ENCODE measurements around the gene AUNIP. TPM values are rescaled to one million over a fixed set of nuclear protein-coding genes. Genes with fewer than 3 reads are reported as not detected.

Gene AUNIP, protein sequence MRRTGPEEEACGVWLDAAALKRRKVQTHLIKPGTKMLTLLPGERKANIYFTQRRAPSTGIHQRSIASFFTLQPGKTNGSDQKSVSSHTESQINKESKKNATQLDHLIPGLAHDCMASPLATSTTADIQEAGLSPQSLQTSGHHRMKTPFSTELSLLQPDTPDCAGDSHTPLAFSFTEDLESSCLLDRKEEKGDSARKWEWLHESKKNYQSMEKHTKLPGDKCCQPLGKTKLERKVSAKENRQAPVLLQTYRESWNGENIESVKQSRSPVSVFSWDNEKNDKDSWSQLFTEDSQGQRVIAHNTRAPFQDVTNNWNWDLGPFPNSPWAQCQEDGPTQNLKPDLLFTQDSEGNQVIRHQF
- total RNA-seq, result 1.3 TPM

DNA sequence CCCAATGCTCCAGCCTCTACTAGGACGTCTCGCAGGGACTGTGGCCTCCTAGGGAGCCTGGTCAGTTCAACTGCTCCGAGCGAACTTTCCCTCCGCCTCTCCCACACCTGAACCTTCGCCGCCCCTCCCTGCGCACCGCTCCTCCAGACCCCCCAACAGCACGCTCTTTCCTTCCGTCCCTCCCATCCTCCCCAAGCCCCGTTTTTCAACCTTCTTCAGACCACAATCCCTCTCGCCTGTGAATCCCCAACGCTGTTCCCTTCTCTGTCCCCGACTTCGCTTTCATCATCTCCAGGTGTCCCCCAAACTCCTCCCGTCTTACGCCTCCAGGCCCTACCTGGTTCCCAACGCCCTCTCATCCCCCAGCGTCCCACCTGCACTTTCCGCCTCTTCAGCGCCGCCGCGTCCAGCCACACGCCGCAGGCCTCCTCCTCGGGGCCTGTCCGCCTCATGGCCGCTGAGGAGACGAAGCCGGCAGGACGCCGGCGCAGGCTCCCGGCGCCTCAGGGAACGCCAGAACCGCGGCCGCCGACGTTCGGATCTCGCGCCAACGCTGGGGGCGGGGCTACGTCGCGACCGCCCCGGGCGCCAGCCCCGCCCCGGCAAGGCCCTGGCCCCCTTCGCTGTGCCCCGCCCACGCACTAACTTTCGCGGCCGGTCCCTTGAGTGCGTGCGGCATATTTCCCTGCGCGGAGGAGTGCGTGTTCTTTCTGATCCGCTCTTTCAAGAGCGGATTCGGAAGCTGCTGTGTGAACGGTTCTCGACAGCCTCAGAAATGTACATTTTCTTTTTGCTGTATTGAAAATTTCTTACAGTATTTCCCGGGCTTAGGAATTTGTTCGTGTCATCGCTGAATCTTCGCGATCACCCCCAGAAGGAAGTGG is at the start of gene AUNIP:
TSS of gene AUNIP (minus strand) at position 552 of the 884 bp plus-strand sequence. CDS start at position 452, 100 bp downstream.
- DNase-seq (ENCODE audit: low read depth in 2 of 3, low spot score in 2 of 3), result peak; percentile 77 to 92 (median 89)

DNA sequence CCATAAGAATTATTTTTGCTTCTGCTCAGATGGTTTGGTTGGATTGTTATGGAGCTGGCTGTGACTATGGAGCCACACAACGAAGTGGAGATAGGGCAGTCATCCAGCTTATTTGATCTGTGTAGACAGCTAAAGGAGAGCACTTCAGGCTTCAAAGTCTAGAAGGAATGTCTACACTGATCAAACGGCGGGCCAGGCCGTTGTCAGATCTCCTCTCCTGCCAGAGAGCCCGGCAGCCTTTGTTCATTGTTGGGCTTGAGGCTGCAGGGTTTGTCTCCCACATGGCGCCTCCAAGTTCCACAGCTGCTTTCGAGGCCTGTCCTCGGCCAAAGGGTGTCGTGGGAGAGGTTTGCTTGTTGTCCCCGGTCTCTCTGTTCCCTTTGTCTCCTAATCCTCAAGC is 49.8 kb upstream of the AUNIP start:
- DNase-seq (ENCODE audit: low read depth in 2 of 3, low spot score in 2 of 3), result no peak

DNA sequence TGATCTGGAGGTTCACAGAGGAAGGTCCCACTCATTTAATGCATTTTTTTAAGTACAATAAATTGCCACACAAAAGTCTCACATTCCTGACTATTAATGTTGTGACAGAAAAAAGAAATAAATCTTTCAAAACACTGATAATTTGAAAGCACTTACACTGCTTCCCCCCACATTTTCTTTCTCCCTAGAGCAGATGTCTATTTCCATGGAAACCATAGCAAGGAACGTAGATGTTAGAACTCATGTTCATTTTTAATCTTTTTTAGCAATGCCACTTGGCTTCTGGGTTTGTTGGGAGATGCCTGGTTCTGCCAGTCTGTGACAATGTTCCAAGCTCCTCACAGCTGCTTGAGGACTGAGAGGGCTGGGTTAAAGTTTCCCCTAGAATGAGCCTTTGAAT is 48.9 kb upstream of the AUNIP start:
- DNase-seq (ENCODE audit: low read depth in 2 of 3, low spot score in 2 of 3), result no peak

DNA sequence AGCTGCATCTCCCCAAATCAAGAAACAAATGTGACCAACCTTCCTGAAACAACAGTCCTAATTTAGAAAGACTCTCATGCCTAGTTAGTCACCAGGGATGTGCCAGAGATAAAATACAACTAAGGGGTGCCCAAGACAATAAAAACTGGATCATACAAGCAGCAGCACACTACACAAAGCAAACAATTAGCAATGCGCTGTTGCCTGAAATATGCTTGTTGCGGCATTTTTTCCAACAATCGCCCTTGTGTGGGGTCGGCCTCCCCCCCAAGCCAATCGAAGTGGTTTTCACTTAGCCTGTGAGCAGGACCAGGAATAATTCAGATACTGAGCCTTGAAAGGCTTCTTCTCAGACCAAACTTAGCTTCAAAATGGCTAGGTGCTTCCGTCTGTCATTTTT is 48.3 kb upstream of the AUNIP start:
- DNase-seq (ENCODE audit: low read depth in 2 of 3, low spot score in 2 of 3), result no peak

DNA sequence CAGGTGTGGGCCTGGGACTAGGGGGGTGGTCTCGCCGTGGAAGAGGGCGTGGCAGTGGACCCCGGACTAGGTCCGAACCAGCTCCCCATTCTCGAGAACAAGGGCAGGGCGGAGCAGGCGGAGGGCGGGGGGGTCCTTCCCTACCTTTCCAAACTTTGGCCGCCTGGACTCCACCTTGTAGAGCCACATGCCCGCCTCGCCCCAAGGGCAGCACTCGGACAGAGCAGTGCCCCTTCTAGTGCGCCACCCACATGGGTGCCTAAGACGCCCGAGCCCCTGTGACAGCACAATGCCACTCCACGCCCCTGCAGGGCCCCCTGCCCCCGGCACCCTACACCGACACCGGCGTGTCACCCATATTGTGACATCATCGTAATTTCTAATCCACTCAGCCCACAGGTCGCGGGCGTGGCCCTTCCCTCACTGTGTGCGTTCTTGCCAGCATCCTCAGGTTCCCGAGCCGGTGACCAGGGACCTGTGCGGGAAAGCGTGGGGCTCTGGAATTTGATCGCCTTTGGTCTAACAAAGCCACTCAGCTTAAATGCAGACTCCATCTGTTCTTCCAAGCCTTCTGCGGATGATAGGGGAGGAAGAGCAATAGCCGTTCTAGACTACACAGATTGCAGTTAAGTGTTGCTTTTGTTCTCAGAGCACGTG is 47.5 kb upstream of the AUNIP start:
- peak in 2 of 3 donors; percentile 12 to 37 for DNase-seq (ENCODE audit: low read depth in 2 of 3, low spot score in 2 of 3)

DNA sequence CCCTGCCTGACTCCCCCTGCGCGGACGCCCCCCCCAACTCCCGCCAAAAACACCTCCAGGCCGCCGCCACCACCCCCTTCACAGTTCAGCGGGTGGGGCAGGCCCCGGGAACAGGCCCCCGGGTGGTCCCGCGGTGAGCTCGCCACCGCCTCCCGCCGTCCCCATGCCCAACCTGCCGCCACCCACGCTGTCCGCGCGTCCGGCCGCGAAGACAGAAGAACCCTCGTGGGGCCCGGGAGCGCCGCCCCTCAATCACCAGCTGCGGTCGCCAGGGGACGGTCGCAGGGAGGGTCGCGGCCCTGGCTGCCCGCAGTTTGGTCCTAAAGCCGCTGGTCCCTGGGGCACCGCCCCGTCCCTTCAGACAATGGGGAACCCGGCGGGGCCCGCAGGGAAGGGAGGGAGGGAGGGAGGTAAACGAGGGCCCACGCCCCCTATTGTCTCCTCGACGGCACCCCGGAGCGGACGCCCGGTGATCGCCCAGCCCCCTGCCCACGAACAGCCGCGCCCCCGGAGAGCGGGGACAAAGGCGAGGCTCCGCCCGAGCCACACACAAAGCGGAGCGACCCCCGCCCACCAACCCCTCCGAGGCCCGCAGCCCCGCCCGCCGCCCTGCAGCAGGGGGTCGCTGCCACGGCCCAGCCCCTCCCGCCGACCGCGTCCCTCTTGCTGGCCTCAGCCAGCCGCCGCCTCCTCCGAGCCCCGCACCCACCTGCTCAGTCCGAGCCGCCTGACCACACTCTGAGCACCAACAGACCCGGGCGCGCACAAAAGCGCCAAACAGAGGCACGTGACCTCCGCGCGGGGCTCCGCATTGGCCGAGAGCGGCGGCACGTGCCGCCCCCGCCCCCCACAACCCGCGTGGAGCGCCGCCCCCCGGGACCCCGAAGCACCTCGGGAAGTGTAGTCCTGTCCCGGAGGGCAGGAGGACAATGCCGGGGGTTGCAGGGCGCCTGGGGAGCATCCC is 46.7 kb upstream of the AUNIP start, which contains the start of gene STMN1:
TSS of gene STMN1 (minus strand) at position 740 of the 964 bp plus-strand sequence. CDS start 1,743 bp downstream, outside the sequence.
- peak; percentile 70 to 93 (median 91) for DNase-seq (ENCODE audit: low read depth in 2 of 3, low spot score in 2 of 3)

DNA sequence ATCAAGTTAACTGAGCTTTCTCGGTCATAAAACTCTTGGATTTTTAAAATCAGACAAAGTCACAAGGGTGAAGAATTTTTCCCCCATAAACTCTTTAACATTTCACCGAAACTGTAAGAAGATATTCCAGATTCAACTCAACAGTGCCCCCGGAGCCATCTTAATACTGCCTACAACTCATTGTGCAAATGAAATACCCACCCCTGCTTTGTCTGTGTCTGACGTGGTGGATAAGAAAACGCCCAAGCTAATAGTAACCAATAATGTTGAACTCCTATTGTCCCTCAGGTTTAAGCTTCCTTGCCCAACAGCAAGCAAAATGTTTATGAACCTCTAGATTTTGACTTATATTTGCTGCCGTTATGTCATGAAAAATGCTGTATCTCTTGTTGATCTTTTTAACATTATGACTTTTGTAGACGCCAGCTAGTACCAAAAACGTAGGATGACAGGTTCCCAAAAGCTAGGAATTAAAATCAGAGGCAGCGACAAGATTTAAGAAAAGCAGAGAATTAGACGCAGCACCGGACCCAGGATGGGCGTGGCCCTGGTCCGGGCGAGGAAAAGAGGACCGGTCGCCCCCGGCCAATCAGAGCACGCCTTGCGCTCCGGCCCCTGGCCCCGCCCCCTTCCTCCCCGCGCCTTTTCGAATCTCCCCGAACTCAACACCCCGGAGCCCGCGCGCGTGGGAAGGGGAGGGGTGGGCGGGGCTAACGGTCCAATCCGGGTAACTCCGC is 45.9 kb upstream of the AUNIP start:
- peak; percentile 61 to 91 (median 88) for DNase-seq (ENCODE audit: low read depth in 2 of 3, low spot score in 2 of 3)

DNA sequence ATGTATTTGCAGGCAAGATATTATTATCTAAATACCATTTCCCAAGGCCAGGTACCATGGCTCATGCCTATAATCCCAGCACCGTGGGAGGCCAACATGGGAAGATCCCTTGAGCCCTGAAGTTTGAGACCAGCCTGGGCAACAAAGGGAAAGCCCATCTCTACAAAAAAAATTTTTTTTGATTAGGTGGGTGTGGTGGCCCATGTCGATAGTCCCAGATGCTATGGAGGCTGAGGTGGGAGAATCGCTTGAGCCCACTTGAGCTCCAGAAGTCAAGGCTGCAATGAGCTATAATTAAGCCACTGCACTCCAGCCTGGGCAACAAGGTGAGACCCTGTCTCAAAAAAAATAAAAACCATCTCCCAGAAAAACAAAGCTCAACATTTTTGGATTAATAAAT is 44.7 kb upstream of the AUNIP start:
- no peak for DNase-seq (ENCODE audit: low read depth in 2 of 3, low spot score in 2 of 3)

DNA sequence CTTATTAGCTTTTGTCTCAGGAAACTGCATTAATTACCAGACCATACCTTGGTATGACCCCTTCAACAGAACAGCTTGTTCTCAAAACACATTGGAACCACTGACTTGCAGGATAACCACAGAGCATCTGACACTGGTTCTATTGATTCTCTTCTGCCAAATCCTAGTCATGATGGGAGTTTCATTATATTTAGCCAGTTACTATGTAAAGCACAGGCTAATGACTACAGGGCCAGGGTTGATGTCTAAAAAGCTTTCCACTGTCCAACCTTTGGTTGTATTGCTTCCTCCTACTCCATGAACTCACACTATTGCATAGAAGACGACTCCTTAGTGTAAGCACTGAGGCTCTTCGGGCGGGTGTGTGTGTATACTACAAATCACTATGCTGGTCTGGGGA is 43.2 kb upstream of the AUNIP start:
- DNase-seq (ENCODE audit: low read depth in 2 of 3, low spot score in 2 of 3), result no peak

DNA sequence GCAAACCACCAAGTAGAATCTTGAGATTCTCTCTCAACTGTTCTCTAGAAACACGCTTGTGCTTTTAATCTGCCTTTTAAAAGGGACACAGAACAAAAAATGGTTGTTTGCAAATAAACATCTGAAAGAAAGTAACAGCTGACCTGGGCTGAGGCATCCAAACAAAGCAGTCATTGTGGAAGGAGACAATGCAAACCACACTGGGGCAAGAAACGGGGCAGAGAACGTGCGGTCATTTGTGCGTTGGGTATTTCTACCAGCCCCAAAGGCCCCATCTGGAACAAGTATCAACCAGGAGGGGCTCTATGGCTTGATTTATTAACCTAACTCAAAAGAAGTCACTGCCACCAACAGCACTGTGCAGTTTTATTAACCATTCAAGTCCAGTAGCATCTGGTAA is 41.0 kb upstream of the AUNIP start:
- no peak for DNase-seq (ENCODE audit: low read depth in 2 of 3, low spot score in 2 of 3)

DNA sequence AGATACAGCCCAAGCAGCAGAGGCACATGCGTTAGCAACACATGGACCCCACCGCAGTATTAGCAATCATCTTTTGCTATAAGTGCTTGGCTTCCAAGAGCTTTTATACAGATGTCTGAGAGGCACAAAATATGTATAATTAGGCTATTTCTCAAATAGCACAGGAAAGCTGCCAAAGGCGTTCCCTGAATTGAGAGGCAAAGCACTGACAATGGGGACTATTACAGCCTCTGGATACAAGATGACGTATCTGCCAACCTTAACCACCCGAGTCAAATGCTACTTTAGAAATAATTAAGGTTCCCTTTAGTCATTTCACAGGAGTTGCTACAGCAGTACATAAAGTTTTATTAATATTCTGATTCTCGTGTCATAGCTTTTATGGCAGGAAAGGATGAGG is 40.5 kb upstream of the AUNIP start:
- DNase-seq (ENCODE audit: low read depth in 2 of 3, low spot score in 2 of 3), result no peak

DNA sequence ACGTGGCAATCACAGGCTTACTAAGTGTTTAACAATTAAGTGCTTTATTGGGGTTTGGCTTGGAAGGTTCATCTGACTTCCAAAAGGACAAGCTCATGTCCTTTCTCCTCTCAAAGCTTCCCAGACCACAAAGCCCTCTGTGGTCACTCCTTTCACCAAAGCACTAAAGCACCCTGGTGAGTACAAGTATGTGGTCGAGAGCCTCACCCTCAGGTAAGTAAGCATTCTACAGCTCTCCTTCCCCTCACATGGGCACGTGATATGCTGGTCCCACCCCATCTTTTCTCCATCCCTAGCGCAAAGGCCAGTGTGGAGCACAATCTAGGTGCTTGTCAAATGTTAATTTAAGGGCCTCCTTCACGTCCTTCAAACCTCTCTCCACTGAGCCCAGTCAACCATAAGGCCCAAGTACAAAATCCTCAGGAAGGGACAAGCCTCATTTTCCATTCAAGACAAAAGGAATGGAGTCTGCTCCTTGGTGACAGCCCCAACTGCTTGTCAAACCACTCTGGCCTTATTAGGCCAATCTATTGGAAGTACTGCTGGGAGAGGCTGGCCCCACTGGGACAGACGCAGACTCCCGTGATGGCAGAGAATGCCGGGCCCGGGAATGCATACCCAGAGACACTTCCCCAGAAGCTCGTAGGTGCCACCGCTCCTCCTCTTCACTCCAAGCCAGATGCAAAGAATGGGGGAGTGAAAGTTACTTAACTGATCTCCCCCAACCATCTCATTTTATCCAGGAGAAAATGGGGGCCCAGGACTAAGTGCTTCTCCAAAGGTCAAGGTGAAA is 39.2 kb upstream of the AUNIP start:
- DNase-seq (ENCODE audit: low read depth in 2 of 3, low spot score in 2 of 3), result no peak

DNA sequence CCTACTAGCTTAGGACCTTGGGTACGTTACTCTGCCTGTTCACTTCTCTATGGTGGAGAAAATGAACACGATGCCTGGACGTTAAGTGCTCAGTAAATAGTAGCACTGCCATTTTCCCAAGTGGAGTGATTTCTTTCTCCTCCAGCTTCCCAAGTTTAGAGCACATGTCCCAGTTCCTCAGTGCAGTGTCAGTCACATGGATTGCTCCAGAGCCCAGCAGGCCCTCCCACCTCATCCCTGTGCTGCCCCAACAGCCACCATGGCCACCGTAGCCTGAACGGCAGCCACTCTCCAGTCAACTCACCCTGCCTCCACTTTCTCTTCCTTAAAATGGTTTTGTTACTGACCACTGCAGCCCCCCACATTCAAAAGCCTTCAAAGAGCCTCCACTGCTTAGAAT is 38.5 kb upstream of the AUNIP start:
- DNase-seq (ENCODE audit: low read depth in 2 of 3, low spot score in 2 of 3), result no peak

DNA sequence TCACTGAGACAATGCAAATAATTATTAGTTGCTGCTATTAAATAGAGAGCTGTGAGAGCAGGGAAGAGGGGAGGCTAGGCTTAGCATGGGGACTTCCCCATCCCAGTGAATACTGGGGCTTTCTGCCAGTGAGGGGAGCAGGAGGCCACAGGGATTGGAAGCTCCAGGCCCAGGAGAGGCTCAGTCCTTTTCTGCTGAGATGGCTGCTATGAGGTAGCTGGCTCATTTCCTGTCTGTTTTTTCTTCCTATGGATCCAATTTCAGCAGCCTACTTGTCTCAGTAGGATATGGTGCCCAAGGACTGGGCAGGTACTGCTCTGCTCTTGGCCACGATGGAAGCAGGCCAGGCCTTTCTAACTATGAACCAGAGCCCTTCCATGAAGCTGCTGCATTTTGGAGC is 37.0 kb upstream of the AUNIP start:
- no peak for DNase-seq (ENCODE audit: low read depth in 2 of 3, low spot score in 2 of 3)

DNA sequence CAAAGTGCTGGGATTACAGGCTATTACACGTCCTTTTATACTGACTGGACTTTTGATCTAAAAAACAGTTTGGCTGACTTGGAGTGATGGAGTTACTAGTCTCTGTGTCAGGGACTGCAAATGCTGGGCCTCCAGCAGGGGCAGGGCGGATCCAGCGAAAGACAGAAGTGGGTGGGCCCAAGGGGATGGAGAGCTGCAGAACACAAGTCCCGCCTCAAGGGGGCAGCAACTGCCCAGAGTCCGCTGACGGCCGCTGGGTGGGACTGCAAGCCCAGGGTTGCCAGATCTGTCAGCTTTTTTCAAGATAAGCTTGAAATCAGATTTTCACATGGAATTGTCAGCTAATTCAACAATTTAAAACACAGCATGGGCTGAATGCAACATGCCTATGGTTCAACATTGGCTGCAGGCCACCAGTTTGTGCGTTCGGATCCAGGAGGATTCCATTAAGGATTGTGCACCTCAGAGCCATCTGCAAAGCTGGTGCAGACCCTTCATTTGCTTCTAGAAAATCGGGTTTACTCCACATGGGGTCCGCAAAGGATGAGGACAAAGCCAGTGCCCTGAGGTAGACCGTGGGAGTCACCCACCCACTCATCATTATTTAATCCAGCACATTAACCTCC is 36.2 kb upstream of the AUNIP start:
- DNase-seq (ENCODE audit: low read depth in 2 of 3, low spot score in 2 of 3), result peak; percentile 83 to 96 (median 90)

DNA sequence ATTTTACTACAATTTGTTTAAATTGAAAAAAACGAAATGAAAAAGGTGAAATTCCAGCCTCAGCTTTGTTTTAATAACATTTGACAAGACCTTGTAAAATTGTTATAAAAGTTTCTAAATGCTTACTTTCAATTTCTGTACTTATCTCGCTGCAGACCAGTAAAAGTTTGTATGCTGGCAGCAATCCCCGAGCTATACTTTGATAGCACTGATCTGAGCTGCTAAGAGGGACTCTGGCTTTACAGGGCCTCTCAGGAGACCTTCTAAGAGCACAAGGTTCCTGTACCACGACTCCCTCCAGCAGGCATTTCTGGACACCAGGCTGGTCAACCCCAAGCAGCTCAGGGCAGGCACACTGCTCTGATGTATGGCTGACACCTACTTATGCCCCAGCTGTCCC is 33.9 kb upstream of the AUNIP start:
- no peak for DNase-seq (ENCODE audit: low read depth in 2 of 3, low spot score in 2 of 3)

DNA sequence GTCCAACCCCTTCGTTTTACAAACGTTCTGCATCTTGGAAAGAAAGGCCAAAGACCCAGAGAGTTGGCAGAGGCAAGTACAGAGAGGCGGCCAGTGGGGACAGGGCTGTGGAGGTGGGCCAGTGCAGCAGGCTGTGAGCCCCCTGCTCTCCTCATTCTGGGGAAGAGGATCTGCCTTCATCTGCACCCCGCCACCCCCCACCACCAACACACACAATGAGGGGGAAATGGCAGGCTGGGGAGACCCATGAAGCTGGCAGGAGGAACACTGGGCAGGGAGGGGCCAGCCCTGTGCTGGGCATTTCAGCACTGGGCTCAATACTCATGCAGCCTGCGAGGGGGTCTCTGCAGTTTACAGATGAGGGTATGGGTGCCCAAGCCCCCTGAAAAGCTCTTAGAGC is 32.3 kb upstream of the AUNIP start:
- no peak for DNase-seq (ENCODE audit: low read depth in 2 of 3, low spot score in 2 of 3)
